ENCODE measurements around the gene SMIM44. TPM values are rescaled to one million over a fixed set of nuclear protein-coding genes. Genes with fewer than 3 reads are reported as not detected.
"Not testable (repeated sequence)": the region's sequence is repeated elsewhere in the genome, so short reads cannot be mapped to it uniquely, and the experiment has no call there.

SMIM44 gene
- polyA plus RNA-seq, 4 donors = 0.32 to 0.43 (median 0.33) TPM; not detected in 1

DNA sequence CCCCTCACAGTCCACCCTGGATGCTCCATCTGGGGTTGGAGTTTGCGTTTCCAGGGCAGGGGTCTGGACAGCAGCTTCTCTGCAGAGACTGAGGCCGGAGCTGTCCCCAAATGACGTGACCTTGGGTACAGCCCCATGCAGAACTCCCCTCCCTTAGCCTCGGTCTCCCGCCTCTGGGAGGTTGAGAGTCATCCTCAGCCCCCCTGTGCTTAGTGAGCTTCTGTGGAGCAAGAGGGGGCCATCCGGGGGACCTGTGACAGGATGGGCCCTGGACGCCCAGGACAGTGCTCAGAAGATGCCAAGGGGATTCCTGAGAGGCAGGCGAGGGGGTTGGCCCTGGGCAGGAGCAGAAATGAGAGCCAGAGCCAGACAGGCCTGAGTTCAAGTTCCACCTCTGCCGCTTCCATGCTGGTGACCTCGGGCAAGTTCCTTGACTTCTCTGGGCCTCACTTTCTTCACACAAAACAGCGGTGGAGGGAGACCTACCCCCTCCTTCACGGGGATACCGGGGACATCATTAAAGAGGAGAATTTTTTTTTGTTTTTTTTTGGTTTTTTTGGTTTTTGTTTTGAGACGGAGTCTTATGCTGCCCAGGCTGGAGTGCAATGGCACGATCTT lies 23.2 kb downstream of the SMIM44 start:
- DNase-seq (ENCODE audit: low read depth in 4 of 4, low spot score in 3 of 4) = no peak

DNA sequence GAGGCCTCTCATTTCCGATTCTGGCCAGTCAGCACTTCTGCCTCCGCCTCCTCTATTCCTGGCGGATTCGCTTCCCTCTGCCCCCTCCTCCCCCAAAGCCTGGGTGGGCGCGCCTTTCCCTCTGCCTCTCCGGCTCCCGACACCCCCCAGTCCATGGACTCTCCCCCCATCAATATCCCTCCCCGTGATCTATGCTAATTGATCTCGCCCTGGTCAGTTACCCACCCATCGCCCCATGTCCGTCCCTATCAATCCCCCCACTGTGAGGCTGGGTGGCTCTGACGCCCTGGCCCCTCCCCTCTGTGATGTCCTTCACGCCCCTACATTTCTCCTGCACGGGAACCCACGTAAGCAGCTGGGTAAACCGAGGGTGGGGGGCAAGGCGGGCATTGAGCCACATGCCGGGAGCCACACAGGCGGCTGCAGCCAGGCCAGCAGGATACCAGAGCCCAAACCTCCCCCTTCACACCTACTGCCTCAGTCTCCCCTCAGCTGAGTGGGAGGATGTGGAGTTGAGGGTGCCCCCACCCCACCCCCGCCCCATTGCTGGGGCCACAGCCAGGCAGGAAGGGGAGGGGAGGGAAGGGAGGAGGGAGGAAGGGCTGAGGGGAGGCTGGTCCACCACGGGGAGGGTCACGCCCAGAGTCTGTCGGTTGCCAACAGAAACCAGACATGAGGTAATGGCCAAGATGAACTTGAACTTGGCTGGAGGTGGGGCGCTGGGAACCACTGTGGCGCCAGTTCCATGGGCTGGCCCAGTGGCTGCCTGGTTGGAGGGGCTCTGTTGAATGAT lies 24.0 kb downstream of the SMIM44 start:
- peak in 1 of 4 donors; percentile 84 for DNase-seq (ENCODE audit: low read depth in 4 of 4, low spot score in 3 of 4)

DNA sequence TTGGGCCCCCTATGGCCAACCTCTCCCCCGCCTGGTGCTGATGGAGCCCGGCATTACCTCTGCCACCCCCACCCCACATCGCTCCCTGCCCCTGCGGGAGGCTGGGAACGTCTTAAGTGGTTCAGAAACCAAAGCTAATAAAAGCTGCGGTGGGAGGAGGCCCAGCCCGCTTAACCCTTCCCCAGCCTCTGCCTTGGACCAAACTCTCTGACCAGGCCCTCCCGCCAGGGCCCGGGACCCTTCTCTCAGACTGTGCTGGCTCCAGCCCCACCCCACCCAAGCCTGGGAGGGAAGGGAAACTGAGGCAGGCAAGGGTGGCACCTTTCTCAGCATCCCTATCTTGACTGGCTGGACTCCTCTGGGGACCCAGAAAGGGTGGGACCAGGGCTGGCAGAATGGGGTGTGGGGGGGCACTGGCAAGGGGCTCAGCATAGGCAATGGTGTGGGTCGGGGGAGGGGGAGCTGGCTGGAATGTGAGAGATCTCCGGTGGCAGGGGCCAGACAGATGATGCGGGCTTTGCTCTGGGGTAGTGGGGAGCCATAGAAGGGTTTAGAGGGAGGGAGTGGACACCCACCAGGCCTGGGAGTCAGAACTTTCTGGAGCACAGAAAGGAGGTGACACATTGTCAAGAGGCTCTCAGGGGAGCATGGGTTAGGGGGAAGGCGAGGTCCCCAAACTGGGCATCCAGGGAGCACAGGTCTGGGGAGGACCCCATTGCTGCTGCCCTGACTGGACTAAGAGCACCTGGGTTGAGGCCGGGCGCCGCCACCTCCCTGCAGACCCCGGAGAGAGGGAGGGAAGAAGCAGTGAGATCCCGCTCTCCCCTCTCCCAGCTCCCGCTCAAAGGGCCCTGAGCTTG lies 24.8 kb downstream of the SMIM44 start:
- DNase-seq (ENCODE audit: low read depth in 4 of 4, low spot score in 3 of 4) = no peak

DNA sequence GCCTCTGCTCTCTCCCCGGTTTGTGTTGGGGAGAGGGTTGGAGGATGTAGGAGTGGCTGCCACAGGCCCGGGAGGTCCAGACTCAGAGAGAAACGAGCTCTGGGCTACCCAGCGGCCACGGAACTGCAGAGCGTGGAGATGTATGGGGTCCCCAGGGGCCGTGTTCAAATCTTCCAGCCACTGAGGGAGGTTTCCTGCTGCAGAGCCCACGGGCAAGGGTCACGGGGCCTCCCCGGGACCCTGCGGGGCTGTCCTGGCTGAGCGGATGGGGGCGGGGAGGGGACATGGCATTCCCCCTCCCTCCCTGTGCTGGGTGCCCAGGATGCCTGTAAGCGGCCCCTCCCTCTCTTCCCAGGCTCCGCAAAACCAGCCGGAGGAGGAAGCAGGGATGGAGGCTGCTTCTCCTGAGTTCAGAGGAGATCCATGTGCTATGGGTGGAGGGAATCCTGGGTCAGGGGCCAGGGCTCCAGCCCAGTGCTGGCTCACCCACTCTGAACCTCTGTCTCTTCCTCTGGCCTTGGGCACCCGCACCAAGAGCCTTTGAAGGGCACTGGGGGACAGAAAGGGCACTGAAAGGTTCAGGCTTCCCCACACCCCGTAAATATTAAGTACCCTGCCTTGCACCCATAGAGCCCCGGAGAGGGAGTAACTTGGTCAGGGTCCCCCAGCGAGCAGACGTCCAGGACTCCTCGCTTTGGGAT lies 25.6 kb downstream of the SMIM44 start:
- no peak for DNase-seq (ENCODE audit: low read depth in 4 of 4, low spot score in 3 of 4)

DNA sequence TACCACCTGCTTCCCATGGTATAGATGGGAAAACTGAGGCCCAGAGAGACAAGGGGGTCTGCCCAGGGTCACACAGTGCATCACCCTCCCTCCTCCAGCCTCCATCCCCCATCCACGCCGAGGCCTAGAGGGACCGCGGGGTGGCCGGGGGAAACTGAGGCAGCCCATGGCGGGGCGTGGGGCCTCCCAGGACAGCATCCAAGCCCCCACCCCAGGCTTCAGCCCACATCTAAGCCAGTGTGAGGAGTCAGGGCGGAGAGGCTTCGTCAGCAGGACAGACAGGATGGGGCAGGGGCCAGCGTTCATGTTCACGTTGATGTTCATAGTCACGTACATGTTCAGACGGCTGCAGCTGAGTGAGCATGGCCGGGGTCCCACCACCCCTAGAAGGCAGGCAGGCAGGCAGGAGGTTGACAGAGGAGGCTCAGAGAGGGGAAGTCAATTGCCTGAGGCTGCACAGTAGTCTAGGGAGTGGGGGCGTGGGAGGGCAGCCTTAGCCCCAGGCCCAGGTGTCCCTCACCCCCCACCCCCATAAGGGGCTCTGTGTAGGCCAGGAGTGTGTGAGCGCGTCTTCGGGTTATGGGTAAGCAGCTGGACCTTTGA lies 26.2 kb downstream of the SMIM44 start:
- no peak for DNase-seq (ENCODE audit: low read depth in 4 of 4, low spot score in 3 of 4)

DNA sequence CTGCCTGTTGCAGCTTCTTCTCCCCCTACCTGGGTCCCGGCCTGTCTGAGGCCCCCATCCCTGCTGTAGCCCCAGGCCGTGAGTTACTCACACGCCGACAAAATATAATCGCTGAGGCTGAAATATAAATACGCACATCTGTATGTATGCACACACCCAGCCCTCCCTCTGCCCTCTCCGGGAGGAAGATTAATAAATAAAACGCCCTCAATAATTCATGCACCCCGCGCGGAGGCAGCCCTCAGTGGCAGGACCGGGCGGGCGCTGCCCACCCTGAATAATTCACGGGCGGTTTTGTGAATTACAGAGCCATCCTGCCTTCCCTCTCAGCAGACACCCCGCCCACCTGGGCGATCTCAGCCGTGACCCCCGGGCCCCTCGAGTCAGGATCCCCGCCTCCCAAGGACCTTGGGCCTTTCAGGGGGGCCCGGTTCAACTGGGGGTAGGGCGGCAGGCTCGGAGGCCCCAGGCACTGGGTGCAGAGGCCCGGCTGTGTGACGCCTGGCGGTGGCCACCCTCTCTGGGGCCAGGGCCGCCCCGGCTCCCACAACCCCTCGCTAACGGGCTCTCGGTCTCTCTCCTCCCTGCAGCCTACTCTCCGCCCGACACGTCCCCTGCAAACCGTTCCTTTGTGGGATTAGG lies 27.2 kb downstream of the SMIM44 start:
- no peak for DNase-seq (ENCODE audit: low read depth in 4 of 4, low spot score in 3 of 4)

DNA sequence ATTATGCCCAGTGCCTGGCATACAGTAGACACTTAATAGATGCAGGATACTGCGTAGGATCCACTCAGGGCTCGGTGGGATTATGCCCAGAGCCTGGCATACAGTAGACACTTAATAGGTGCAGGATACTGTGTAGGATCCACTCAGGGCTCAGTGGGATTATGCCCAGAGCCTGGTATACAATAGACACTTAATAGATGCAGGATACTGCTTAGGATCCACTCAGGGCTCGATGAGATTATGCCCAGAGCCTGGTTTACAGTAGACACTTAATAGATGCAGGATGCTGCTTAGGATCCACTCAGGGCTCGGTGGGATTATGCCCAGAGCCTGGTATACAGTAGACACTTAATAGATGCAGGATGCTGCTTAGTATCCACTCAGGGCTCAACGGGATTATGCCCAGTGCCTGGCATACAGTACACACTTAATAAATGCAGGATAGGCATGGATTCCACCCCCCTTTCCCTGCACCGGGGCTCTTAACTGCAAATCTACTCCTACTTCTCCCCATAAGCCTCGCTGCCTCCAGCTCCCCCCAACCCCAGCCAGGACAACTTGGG lies 27.8 kb downstream of the SMIM44 start:
- no peak for DNase-seq (ENCODE audit: low read depth in 4 of 4, low spot score in 3 of 4)

DNA sequence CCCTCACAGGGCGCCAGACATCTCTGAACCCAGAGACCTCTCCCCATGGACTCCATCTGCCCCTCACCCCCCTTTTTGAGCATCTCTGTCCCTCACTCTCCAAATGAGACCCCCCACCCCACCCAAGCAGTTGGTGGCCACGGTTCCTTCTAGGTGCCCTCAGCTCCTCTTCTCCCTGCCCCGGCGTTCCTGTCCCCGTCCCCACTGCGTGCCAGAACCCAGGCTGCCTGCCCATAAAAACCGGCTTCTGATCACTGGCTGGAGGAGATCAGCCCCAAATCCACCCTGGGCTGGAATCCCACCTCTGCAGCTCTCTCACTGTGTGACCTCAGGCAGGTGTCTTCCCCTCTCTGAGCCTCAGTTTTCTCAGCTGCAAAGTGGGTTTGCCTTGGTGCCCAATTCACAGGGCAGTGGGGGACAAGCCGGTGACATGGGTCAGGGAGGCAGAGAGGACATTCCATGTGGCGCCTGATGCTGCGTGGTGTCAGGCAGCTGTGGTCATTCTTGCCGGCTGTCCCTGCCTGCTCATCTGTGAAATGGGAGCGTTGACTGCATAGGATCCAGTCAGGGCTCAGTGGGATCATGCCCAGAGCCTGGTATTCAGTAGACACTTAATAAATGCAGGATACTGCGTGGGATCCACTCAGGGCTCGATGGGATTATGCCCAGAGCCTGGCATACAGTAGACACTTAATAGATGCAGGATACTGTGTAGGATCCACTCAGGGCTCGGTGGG lies 28.4 kb downstream of the SMIM44 start:
- DNase-seq (ENCODE audit: low read depth in 4 of 4, low spot score in 3 of 4) = no peak

DNA sequence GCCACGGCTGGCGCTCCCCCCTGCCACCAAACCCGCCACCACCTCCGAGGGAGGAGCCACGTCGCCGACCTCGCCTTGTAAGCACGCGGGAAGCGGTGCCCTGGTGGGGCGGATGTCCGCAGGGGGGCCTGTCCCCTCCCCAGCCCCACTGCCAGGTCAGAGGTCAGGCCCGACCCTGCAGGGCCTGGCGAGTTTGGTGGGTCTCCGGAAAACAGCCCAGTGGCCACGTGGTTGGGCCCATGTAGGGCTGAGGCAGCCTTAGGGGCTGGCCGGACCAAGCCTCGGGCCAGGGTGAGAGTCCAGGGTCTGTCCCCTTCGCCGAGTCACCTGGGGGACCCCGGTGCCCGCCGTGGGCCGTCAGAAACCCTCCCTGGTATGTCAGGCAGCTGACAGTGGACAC lies 29.4 kb downstream of the SMIM44 start:
- DNase-seq (ENCODE audit: low read depth in 4 of 4, low spot score in 3 of 4) = no peak

DNA sequence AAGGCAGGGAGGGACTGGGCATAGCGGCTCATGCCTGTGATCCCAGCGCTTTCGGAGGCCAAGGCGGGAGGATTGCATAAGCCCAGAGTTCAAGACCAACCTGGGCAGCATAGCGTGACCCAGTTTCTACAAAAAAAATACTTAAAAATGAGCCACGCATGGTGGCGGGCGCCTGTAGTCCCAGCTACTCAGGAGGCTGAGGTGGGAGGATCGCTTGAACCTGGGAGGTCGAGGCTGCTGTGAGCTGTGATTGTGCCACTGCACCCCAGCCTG lies 30.4 kb downstream of the SMIM44 start:
- not testable (repeated sequence) for DNase-seq (ENCODE audit: low read depth in 4 of 4, low spot score in 3 of 4)

DNA sequence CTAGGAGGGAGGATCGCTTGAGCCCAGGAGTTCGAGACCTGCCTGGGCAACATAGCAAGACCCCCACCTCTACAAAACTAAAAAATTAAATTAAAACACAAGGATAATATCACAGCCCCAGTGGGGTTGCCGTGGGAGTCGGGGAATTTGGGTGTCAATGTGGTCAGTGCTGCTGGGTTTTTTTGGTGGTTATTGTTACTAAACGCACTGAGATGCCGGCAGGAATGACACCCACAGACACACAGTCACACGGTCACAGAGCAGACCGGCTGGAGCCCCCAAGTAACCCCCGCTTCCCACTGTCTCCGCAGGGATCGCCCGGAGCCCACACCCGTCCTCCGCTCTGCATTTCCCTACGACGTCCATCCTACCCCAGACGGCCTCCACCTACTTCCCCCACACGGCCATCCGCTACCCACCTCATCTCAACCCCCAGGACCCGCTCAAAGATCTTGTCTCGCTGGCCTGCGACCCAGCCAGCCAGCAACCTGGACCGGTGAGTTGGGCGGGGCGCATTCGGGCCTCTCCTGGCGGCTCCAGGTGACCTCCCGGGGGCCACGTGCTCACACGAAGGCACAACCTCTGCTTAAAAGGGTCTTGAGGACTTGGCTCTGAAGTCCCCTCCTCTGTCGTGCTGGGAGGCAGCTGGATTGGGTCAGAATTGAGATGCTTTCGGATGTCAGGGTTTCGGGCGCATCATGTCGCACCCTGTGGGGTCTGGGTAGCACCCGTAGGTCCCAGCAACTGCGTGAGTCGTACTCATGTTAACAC lies 30.9 kb downstream of the SMIM44 start:
- DNase-seq (ENCODE audit: low read depth in 4 of 4, low spot score in 3 of 4) = no peak

DNA sequence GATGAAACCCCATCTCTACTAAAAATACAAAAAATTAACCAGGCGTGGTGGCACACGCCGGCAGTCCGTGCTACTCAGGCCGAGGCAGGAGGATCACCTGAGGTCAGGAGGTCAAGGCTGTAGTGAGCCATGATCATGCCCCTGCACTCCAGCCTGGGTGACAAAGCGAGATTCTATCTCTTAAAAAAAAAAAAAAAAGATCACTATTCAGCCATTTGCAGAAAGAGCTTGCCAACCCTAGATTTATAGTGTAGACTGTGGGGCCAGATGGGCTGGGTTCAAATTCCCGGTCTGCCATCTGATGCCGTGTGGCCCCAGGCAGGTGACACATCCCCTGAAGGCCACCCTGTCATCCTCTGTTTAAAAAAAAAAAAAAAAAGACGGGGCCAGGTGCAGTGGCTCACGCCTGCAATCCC lies 31.8 kb downstream of the SMIM44 start:
- no peak for DNase-seq (ENCODE audit: low read depth in 4 of 4, low spot score in 3 of 4)

DNA sequence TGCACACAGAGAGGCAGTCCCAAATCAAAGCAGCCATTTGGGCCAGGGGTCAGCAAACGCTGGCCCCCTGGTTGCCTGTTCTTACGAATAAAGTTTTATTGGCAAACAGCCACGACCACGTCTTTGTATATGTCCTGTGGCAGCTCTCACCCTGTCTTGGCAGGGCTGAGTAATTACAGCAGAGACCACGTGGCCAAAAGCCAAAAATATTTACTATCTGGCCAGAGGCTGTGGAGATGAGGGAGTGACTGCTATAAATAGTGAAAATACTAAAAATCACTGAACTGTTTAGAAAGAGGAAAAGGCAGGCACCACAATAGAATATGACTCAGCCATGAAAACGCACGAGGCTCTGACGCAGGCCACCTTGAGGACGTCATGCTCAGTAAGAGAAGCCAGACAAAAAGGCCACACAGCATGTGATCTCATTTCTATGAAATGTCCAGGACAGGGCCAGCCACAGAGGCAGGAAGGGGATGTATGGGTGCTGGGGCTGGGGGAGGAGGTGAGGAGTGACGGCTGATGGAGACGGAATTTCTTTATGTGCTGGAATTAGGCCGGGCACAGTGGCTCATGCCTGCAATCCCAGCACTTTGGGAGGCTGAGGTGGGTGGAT lies 32.3 kb downstream of the SMIM44 start:
- no peak for DNase-seq (ENCODE audit: low read depth in 4 of 4, low spot score in 3 of 4)

DNA sequence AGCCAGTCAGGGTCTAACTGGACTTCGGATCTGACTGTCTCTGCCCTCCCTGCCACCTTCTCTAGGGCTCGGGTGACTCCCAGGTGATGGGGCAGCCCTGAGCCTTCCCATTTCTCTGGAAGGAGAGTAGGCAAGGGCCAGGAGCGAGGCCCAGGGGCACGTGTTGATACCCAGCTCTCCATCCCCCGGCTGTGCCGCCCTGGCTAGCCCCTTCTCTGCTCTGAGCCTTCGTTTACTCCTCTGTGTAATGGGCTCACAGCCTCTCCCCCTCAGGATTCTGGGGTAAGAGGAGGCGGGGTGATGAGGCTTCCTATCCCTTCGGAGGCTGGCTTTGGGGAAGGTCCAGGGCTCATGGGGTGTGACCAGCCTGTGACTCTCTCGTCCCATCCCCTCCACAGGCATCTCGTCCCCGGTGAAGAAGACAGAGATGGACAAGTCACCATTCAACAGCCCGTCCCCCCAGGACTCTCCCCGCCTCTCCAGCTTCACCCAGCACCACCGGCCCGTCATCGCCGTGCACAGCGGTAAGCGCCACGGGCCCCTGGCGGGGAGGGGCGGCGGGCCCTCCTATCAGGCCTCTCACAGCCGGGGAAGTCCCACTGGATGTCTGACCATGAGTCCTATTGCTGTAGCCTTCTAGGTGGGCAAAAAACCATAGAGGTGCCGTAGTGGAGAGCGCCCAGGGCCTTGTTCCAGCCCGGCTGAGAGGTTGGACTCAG lies 34.5 kb downstream of the SMIM44 start:
- DNase-seq (ENCODE audit: low read depth in 4 of 4, low spot score in 3 of 4) = no peak

DNA sequence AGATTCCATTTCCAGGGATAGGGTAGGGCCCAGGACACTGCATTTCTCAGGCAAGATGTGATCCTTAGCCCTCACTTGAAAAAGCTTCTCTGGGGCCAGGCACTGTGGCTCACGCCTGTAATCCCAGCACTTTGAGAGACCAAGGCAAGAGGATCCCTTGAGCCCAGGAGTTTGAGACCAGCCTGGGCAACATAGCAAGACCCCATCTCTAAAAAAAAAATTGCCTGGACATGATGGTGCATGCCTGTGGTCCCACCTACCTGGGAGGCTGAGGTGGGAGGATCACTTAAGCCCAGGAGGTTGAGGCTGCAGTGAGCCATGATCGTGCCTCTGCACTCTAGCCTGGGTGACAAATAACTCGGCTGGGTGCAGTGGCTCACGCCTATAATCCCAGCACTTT lies 36.6 kb downstream of the SMIM44 start:
- DNase-seq (ENCODE audit: low read depth in 4 of 4, low spot score in 3 of 4) = not testable (repeated sequence)

DNA sequence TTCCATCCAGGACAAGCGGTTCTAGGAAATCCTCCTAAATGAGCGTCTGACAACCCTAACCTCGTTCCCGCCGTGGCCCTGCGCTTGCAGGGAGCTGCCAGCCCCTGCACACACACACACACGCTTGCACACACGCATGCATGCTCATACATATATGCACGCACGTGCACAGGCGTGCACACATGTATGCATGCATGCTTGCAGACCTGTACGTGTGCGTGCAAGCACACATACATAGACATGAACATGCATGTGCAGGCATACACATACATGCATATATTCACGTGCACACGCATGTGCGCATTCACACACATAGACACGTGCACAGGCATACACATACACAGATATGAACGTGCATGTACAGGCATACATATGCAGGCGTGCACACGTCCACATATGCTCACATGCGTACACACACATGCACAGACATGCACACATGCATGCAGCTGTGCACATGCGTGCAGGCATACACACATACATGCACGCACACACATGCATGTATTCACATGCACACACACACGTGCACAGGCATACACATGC lies 38.5 kb downstream of the SMIM44 start:
- no peak for DNase-seq (ENCODE audit: low read depth in 4 of 4, low spot score in 3 of 4)
